ENCODE results near the gene OR4K17.
"Not testable (repeated sequence)": the region's sequence is repeated elsewhere in the genome, so short reads cannot be mapped to it uniquely, and the experiment has no call there.

GRCh38 chr14:20169852-20170251, 59.3 kb downstream of the OR4K17 start:
- not testable (repeated sequence) for TF ChIP-seq EZH2 (IDR thresholded peaks at IDR 0.05; ENCODE audit: borderline replicate concordance)
- TF ChIP-seq, protein P1, sequence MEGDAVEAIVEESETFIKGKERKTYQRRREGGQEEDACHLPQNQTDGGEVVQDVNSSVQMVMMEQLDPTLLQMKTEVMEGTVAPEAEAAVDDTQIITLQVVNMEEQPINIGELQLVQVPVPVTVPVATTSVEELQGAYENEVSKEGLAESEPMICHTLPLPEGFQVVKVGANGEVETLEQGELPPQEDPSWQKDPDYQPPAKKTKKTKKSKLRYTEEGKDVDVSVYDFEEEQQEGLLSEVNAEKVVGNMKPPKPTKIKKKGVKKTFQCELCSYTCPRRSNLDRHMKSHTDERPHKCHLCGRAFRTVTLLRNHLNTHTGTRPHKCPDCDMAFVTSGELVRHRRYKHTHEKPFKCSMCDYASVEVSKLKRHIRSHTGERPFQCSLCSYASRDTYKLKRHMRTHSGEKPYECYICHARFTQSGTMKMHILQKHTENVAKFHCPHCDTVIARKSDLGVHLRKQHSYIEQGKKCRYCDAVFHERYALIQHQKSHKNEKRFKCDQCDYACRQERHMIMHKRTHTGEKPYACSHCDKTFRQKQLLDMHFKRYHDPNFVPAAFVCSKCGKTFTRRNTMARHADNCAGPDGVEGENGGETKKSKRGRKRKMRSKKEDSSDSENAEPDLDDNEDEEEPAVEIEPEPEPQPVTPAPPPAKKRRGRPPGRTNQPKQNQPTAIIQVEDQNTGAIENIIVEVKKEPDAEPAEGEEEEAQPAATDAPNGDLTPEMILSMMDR (IDR thresholded peaks at IDR 0.05; ENCODE audit: poor library complexity), result not testable (repeated sequence)
